T1000 (cell line): ENCODE measurements around the gene HCFC1R1.
"Not testable (repeated sequence)": the region's sequence is repeated elsewhere in the genome, so short reads cannot be mapped to it uniquely, and the experiment has no call there.

ENCODE experiments used
- DNase-seq: peaks from one replicate; lab custom pipeline; 2025; ENCODE audit warnings: mixed read lengths; lab: John Stamatoyannopoulos, UW

The HCFC1R1 gene

GRCh38 chr16:3057181-3058138, 33.7 kb upstream of the HCFC1R1 start:
- no peak for DNase-seq

GRCh38 chr16:3056336-3057180, 32.8 kb upstream of the HCFC1R1 start:
- DNase-seq = no peak

GRCh38 chr16:3055734-3056115, 32.0 kb upstream of the HCFC1R1 start:
- DNase-seq = not testable (repeated sequence)

DNA sequence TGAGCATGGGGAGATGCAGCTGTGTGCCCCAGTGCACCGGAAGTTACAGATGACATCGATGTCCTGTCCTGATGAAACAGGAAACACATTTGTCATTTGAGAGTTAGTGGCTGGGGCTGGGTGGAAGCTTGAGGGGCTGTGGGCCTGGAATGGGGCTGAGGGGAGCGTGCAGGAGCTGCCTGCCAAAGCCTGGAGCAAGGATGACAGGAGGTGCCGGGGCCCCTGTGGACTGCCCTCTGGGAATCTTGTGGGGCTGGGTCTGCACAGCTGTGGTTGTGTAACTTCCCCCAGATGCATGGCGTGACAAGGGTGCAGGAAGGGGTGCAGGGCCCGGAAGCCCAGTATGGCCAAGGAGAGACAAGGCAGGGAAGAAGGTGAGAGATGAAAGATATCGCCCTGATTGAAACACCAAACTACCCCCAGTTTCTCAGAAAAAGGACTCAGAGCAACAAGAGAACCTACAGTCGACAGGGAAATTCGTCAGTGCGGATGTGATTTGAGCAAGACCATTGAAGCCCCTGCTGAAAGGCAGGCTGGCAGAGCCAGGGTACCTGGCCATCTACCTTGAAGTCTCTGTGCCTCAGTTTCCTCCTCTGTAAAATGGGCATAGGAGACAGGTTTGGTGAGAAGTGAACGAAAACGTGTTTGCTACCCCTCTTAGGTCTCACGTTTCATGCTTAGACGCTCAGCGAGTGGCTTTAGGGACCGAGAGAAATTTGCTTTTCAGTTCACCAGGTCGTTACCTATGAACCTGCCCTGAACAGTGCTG, 31.4 kb upstream of the HCFC1R1 start:
- no peak for DNase-seq

DNA sequence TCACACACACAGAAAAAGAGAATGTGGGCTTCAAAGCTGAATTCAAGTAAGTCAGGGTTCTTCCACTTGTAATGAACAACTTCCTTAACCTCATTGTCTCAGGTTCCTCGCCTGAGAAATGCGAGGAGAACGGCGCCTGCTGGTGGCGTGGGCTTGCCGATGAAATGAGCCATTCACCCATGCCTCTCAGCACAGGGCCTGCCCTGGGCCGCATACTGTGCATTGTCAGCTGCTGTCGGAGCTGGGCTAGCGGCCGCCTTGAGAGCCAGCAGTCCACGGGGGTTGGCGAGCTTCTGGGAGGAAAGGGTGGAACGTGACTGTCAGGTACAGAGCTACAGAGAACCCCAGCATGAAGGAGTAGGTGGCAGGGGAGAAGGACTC, 29.6 kb upstream of the HCFC1R1 start:
- not testable (repeated sequence) for DNase-seq

GRCh38 chr16:3052571-3053329, 29.0 kb upstream of the HCFC1R1 start:
- not testable (repeated sequence) for DNase-seq

- no peak for DNase-seq
These were observed 27.8 kb upstream of the HCFC1R1 start for GRCh38 chr16:3051494-3051893.

DNA sequence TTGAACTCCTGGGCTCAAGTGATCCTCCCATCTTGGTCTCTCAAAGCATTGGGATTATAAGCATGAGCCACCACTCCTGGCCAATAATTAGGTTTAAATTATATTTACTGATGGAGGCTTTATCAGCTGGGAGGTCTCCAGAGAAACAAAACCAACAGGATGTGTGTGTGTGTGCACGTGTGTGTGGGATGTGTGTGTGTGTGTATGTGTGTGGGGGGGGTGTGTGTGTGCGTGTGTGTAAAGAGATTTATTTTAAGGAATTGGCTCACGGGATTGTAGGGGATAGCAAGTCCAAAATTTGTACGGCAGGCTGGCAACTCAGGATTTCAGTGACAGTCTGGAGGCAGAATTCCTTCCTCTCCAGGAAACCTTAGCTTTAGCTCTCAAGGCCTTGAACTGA, 27.3 kb upstream of the HCFC1R1 start:
- no peak for DNase-seq

GRCh38 chr16:3050487-3050886, 26.7 kb upstream of the HCFC1R1 start:
- DNase-seq = no peak

GRCh38 chr16:3049921-3050481, 26.3 kb upstream of the HCFC1R1 start:
- DNase-seq = no peak

- DNase-seq = no peak
These were observed 23.6 kb upstream of the HCFC1R1 start for GRCh38 chr16:3047387-3047720.

GRCh38 chr16:3046641-3047386, 23.1 kb upstream of the HCFC1R1 start:
- DNase-seq = no peak

GRCh38 chr16:3045758-3046640, 22.3 kb upstream of the HCFC1R1 start, which contains the start of gene MMP25:
Gene MMP25 (plus strand): TSS chr16:3046561. CDS start chr16:3046918, 357 bp downstream.
- DNase-seq = no peak

DNA sequence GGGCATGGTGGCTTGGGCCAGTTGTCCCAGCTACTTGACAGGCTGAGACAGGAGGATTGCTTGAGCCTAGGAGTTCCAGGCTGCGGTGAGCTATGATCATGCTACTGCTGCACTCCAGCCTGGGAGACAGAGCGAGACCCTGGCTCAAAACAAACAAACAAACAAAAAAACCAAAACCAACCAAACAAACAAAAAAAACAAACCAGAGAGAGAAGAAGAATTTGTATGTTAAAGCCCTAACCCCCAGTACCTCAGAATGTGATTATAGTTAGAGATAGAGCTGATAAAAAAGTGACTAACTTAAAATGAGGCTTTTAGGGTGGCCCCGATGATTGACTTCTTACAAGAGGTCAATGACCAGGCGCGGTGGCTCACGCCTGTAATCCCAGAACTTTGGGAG, 21.0 kb upstream of the HCFC1R1 start:
- no peak for DNase-seq

DNA sequence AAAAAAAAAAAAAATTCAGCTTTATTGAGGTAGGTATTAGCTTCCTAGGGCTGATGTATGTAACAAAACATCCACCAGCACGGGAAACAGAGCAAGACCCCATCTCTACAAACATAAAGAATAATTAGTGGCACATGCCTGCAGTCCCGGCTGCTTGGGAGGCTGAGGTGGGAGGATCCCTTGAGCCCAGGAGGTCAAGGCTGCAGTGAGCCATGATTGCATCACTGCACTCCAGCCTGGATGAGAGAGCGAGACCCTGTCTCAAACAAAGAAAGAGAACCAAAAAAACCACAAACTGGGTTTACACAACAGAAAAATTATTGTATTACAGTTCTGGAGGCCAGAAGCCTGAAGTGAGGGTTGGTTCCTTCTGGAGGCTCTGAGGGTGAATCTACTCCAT, 18.6 kb upstream of the HCFC1R1 start:
- DNase-seq = no peak

- DNase-seq = no peak
These were observed 15.2 kb upstream of the HCFC1R1 start for GRCh38 chr16:3038896-3039295.

- DNase-seq = no peak
These were observed 14.5 kb upstream of the HCFC1R1 start for GRCh38 chr16:3038256-3038655.

- no peak for DNase-seq
These were observed 13.1 kb upstream of the HCFC1R1 start, which contains the start of gene BICDL2 for GRCh38 chr16:3036726-3037315. Gene BICDL2 (minus strand): TSS chr16:3036944. CDS start chr16:3035496, 1,448 bp downstream.
